HepG2 (cell line): ENCODE results near the gene ALLC. TPM values are rescaled to one million over a fixed set of nuclear protein-coding genes. Genes with fewer than 3 reads are reported as not detected.

ENCODE experiments used
- CCDC6 ChIP-seq: sonication (generic); formaldehyde crosslinking; IDR thresholded peaks from 2 replicates; pipeline ENCODE4 v1.8.1; 2022; ENCODE audit warnings: mild to moderate bottlenecking, missing genetic modification reagents, moderate library complexity
- CEBPG ChIP-seq: IDR thresholded peaks from 2 replicates; pipeline ENCODE4 v1.6.1; 2016
- CREB1 ChIP-seq, 2 experiments: fragments of 450-650 bp in 1 of 2; IDR thresholded peaks; 2 replicates each; pipeline ENCODE4 v1.6.1; 2016 to 2017; ENCODE audit warnings: control low read depth in 1 of 2, mild to moderate bottlenecking in 1 of 2, missing compliant biosample characterization in 1 of 2, missing genetic modification characterization in 1 of 2
- E2F2 ChIP-seq: sonication (generic); formaldehyde crosslinking; IDR thresholded peaks from 2 replicates; pipeline ENCODE4 v1.4.0; 2020; ENCODE audit warnings: missing genetic modification reagents, borderline replicate concordance
- EED ChIP-seq: sonication (generic); formaldehyde crosslinking; IDR thresholded peaks from 2 replicates; pipeline ENCODE4 v1.5.0; 2020; ENCODE audit warnings: mild to moderate bottlenecking, missing genetic modification reagents
- MLX ChIP-seq: IDR thresholded peaks from 2 replicates; pipeline ENCODE4 v1.6.1; 2016
- NPAS2 ChIP-seq: sonication (generic); formaldehyde crosslinking; IDR thresholded peaks from 2 replicates; pipeline ENCODE4 v1.8.0; 2022; ENCODE audit warnings: mild to moderate bottlenecking, missing genetic modification reagents, borderline replicate concordance
- SMYD3 ChIP-seq: sonication (generic); formaldehyde crosslinking; IDR thresholded peaks from 2 replicates; pipeline ENCODE4 v1.8.1; 2023; ENCODE audit warnings: mild to moderate bottlenecking, missing genetic modification reagents
- SP5 ChIP-seq: IDR thresholded peaks from 2 replicates; pipeline ENCODE4 v1.6.1; 2016; ENCODE audit warnings: low read depth, borderline replicate concordance
- SPEN ChIP-seq: sonication (generic); formaldehyde crosslinking; IDR thresholded peaks from 2 replicates; pipeline ENCODE4 v1.5.1; 2020; ENCODE audit warnings: low read depth, mild to moderate bottlenecking, missing genetic modification reagents
- SUZ12 ChIP-seq: fragments of 150-350 bp; IDR thresholded peaks from 2 replicates; pipeline ENCODE4 v1.6.1; 2014; ENCODE audit warnings: low read depth, low read length
- TFE3 ChIP-seq: IDR thresholded peaks from 2 replicates; pipeline ENCODE4 v1.6.1; 2016
- ZNF101 ChIP-seq: sonication (generic); formaldehyde crosslinking; IDR thresholded peaks from 2 replicates; pipeline ENCODE4 v1.4.0; 2020; ENCODE audit warnings: mild to moderate bottlenecking, low read depth, missing genetic modification reagents, borderline replicate concordance
- ZNF234 ChIP-seq: sonication (generic); formaldehyde crosslinking; conservative IDR thresholded peaks from 2 replicates; pipeline ENCODE4 v1.5.1; 2020; ENCODE audit warnings: mild to moderate bottlenecking, missing genetic modification reagents
- ZNF3 ChIP-seq: IDR thresholded peaks from 2 replicates; pipeline ENCODE4 v1.7.0; 2017; ENCODE audit warnings: inconsistent platforms
- ZNF414 ChIP-seq: sonication (generic); formaldehyde crosslinking; IDR thresholded peaks from 2 replicates; pipeline ENCODE4 v1.5.0; 2020; ENCODE audit warnings: missing genetic modification reagents
- ZNF496 ChIP-seq: sonication (generic); formaldehyde crosslinking; IDR thresholded peaks from 2 replicates; pipeline ENCODE4 v1.8.1; 2023; ENCODE audit warnings: mild to moderate bottlenecking, moderate library complexity, missing genetic modification reagents; ENCODE audit not compliant: insufficient replicate concordance
- ZNF552 ChIP-seq: sonication (generic); formaldehyde crosslinking; IDR thresholded peaks from 2 replicates; pipeline ENCODE4 v1.9.0; 2022; ENCODE audit warnings: missing genetic modification reagents, mild to moderate bottlenecking, borderline replicate concordance
- ZNF576 ChIP-seq: sonication (generic); formaldehyde crosslinking; IDR thresholded peaks from 2 replicates; pipeline ENCODE4 v1.4.0; 2020; ENCODE audit warnings: mild to moderate bottlenecking, missing genetic modification reagents
- ZNF720 ChIP-seq: sonication (generic); formaldehyde crosslinking; IDR thresholded peaks from 2 replicates; pipeline ENCODE4 v1.4.0; 2020; ENCODE audit warnings: missing genetic modification reagents
- ZNF724P ChIP-seq: sonication (generic); formaldehyde crosslinking; IDR thresholded peaks from 2 replicates; pipeline ENCODE4 v1.8.0; 2022; ENCODE audit warnings: missing genetic modification reagents, borderline replicate concordance
- ZNF772 ChIP-seq: sonication (generic); formaldehyde crosslinking; IDR thresholded peaks from 2 replicates; pipeline ENCODE4 v1.5.0; 2020; ENCODE audit warnings: mild to moderate bottlenecking, missing genetic modification reagents
- polyA plus RNA-seq, 8 experiments: library from polyadenylated mRNA; depleted of rRNA in 3 of 8; stranded (reverse) in 7 of 8; unstranded in 1 of 8; fragments of >200 nt; fragmentation: Illumina TruSeq in 4 of 8; extraction: Trizol in 4 of 8; gene quantifications; 2 replicates each; pipeline versions ENCODE4 v1.2.1 to v1.2.3, GENCODE V29; 2011 to 2016; ENCODE audit warnings: low read depth in 4 of 8, missing spikeins in 1 of 8, mixed read lengths in 1 of 8; ENCODE audit not compliant: insufficient read depth in 1 of 8
- total RNA-seq, 5 experiments: library from RNA; depleted of rRNA; stranded (reverse); fragments of >200 nt; fragmentation: Illumina TruSeq; extraction: Trizol; gene quantifications; 2 replicates each; pipeline ENCODE4 v1.2.3, GENCODE V29; 2016; ENCODE audit warnings: low read depth in 1 of 5

ALLC gene
- total and polyA plus RNA-seq, 2 of the 13 experiments (the other 11 are each of a cell fraction or from before 2014, with no cell fraction given): 0.08 to 0.11 TPM

GRCh38 chr2:3659447-3660432, 1.7 kb downstream of the ALLC start (continued):
- TF ChIP-seq ZNF576 (CRISPR knock-in tag) (no peak), CEBPG (CRISPR knock-in tag) (peak; percentile 62), SP5 (no peak), ZNF234 (no peak), NPAS2 (CRISPR knock-in tag) (no peak), E2F2 (CRISPR knock-in tag) (no peak), ZNF724P (CRISPR knock-in tag) (no peak), ZNF552 (CRISPR knock-in tag) (no peak), TFE3 (no peak), ZNF772 (CRISPR knock-in tag) (0 out of 2 replicates have a peak, but pooled peaks have one; percentile 50), MLX (no peak), ZNF101 (CRISPR knock-in tag) (no peak), ZNF720 (CRISPR knock-in tag) (no peak), CCDC6 (CRISPR knock-in tag) (0 out of 2 replicates have a peak, but pooled peaks have one; percentile 67), EED (CRISPR knock-in tag) (0 out of 2 replicates have a peak, but pooled peaks have one; percentile 71), SUZ12 (no peak), ZNF496 (CRISPR knock-in tag) (no peak), SMYD3 (CRISPR knock-in tag) (no peak), CREB1 (IDR thresholded peaks at IDR 0.05) (no peak), CREB1 (CRISPR knock-in tag; IDR thresholded peaks at IDR 0.05) (no peak), SPEN (CRISPR knock-in tag) (peak; percentile 64; the same call in 1 of the 2 replicates), ZNF414 (CRISPR knock-in tag) (no peak), ZNF3 (CRISPR knock-in tag) (no peak)
